Rectal smooth muscle tissue (tissue), 1 donor: ENCODE data around the gene DMRTB1.

ENCODE experiments used
- H3K27ac ChIP-seq: one replicate; pipeline ENCODE4 v1.7.0; 2013; ENCODE audit warnings: low read depth, low read length, inconsistent platforms
- H3K27me3 ChIP-seq: one replicate; pipeline ENCODE4 v1.7.0; 2013; ENCODE audit warnings: low read length; ENCODE audit not compliant: control insufficient read depth, insufficient read depth
- H3K36me3 ChIP-seq: one replicate; pipeline ENCODE4 v1.7.0; 2013; ENCODE audit warnings: low read length; ENCODE audit not compliant: control insufficient read depth, insufficient read depth
- H3K4me1 ChIP-seq: one replicate; pipeline ENCODE4 v1.7.0; 2013; ENCODE audit warnings: low read length; ENCODE audit not compliant: control insufficient read depth, insufficient read depth
- H3K4me3 ChIP-seq: one replicate; pipeline ENCODE4 v1.7.0; 2013; ENCODE audit warnings: low read length
- H3K9ac ChIP-seq: one replicate; pipeline ENCODE4 v1.7.0; 2013; ENCODE audit warnings: low read length

The DMRTB1 gene

DNA sequence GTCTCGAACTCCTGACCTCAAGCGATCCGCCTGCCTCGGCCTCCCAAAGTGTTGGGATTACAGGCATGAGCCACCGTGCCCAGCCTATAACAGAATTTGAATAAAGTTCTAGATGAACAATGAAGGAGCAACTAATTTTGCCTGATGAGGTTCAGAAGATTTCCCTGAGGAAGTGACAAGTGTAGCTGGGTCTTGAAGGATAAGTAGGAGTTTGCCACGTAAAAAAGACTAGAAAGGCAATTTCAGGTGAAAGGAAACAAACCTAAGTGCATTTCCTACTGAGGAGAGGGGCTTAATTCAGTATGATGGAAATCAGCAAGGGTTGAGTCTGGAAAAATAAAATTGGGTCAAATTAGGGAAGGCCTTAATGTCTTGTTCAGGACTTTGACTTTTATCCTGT, 18.6 kb upstream of the DMRTB1 start:
- no peaks in the 10 kb centered on the region for H3K27me3 ChIP-seq
- H3K4me1 ChIP-seq, result no peaks in the 10 kb centered on the region
- no peak overlapping the region for H3K9ac ChIP-seq
- no peak overlapping the region for H3K4me3 ChIP-seq
- no peak overlapping the region for H3K27ac ChIP-seq
- H3K36me3 ChIP-seq, result no peaks in the 10 kb centered on the region

DNA sequence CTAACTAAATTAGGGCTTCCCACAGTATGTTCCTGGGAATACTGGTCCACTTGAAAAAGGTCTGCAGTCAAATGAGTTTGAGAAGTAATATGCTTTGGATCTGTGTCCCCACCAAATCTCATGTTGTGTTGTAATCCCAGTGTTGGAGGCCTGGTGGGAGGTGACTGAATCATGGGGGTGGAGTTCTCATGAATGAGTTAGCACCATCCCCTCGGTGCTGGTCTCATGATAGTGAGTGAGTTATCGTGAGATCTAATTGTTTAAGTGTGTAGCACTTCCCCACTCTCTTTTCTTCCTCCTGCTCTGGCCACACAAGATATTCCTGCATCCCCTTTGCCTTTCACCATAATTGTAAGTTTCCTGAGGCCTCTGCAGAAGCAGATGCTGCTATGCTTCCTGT, 16.9 kb upstream of the DMRTB1 start:
- Histone ChIP-seq H3K27me3 (no peaks in the 10 kb centered on the region), H3K27ac (no peak overlapping the region), H3K9ac (no peak overlapping the region), H3K4me1 (no peaks in the 10 kb centered on the region), H3K4me3 (no peak overlapping the region), H3K36me3 (no peaks in the 10 kb centered on the region)

DNA sequence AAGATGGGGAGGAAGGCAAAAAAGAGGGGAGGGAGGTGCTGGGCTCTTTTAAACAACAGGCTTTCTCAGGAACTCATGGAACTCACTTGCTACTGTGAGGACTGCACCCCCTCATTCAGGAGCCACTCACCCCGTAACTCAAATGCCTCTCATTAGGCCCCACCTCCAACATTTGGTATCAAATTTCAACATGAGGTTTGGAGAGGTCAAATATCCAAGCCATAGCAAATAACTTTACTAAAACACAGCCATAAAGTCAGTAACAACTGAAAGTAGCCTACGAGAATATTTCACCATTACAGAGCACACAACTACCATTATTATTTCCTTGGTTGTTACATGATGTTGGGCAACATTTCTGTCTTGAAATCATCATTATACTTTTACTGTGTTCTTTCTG, 13.1 kb upstream of the DMRTB1 start:
- H3K27me3 ChIP-seq, result no peaks in the 10 kb centered on the region
- H3K4me3 ChIP-seq, result no peak overlapping the region
- no peaks in the 10 kb centered on the region for H3K36me3 ChIP-seq
- H3K27ac ChIP-seq, result no peak overlapping the region
- no peak overlapping the region for H3K9ac ChIP-seq
- H3K4me1 ChIP-seq, result no peaks in the 10 kb centered on the region

- Histone ChIP-seq H3K4me1 (no peaks in the 10 kb centered on the region), H3K9ac (no peak overlapping the region), H3K27me3 (no peaks in the 10 kb centered on the region), H3K27ac (no peak overlapping the region), H3K4me3 (no peak overlapping the region), H3K36me3 (no peaks in the 10 kb centered on the region)
Observed at GRCh38 chr1:53447413-53447812, 11.8 kb upstream of the DMRTB1 start.

GRCh38 chr1:53448241-53448841, 10.9 kb upstream of the DMRTB1 start:
- H3K9ac ChIP-seq, result no peak overlapping the region
- H3K4me1 ChIP-seq, result no peaks in the 10 kb centered on the region
- H3K36me3 ChIP-seq, result no peaks in the 10 kb centered on the region
- no peak overlapping the region for H3K4me3 ChIP-seq
- no peak overlapping the region for H3K27ac ChIP-seq
- H3K27me3 ChIP-seq, result no peaks in the 10 kb centered on the region

GRCh38 chr1:53449021-53449420, 10.2 kb upstream of the DMRTB1 start:
- Histone ChIP-seq H3K27ac (no peak overlapping the region), H3K36me3 (no peaks in the 10 kb centered on the region), H3K4me1 (no peaks in the 10 kb centered on the region), H3K9ac (no peak overlapping the region), H3K4me3 (no peak overlapping the region), H3K27me3 (no peaks in the 10 kb centered on the region)

DNA sequence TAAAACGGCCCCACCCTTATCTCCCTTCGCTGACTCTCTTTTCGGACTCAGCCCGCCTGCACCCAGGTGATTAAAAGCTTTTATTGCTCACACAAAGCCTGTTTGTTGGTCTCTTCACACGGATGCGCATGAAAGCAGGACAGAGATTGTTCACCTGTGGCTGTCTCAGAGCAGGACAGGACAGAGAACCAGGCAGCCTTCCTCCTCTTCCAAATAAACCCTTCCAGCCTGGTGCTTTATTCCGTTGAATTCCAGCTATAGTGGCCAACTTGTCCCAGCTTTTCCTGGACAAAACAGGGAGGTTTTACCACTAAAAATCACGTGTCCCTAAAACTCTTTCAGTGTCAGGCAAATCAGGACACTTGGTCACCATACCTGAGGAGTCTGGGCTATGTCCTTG, 9.5 kb upstream of the DMRTB1 start:
- Histone ChIP-seq H3K9ac (no peak overlapping the region), H3K4me1 (no peaks in the 10 kb centered on the region), H3K4me3 (no peak overlapping the region), H3K27me3 (no peaks in the 10 kb centered on the region), H3K27ac (no peak overlapping the region), H3K36me3 (no peaks in the 10 kb centered on the region)

- H3K27ac ChIP-seq, result no peak overlapping the region
- H3K36me3 ChIP-seq, result no peaks in the 10 kb centered on the region
- no peak overlapping the region for H3K4me3 ChIP-seq
- no peaks in the 10 kb centered on the region for H3K4me1 ChIP-seq
- no peaks in the 10 kb centered on the region for H3K27me3 ChIP-seq
- H3K9ac ChIP-seq, result no peak overlapping the region
Observed at GRCh38 chr1:53450225-53450624, 9.0 kb upstream of the DMRTB1 start.

GRCh38 chr1:53454019-53454418, 5.2 kb upstream of the DMRTB1 start:
- H3K9ac ChIP-seq, result no peak overlapping the region
- H3K4me3 ChIP-seq, result no peak overlapping the region
- H3K27me3 ChIP-seq, result no peaks in the 10 kb centered on the region
- H3K4me1 ChIP-seq, result no peaks in the 10 kb centered on the region
- H3K36me3 ChIP-seq, result no peaks in the 10 kb centered on the region
- no peak overlapping the region for H3K27ac ChIP-seq

DNA sequence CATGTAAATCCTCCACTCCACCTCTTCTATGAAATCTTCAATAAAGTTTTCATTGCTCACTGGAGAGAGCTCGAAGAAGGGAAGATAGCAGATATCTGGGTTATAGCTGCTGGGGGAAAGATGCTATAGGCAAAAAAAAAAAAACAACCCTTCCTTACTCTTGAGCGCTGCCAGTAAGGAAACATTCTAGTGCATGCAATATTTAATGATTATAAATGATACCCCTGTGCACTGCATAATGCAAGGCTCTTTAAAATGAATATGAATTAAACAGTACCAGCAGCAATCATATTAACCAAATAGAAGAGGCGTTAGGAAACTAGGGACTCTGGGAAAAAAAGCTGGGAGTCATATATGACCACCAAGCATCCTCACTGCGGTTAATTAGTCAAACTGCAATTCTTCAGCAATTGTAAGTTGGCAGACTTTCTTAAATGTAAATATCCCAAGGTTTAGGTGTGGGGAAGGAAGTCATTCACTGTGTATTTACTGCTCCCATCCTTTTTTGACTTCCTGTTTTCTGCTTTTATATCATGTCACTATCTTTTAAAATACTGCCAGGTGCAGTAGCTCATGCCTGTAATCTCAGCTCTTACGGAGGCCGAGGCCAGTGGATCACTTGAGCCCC, 3.7 kb upstream of the DMRTB1 start:
- H3K27ac ChIP-seq, result no peak overlapping the region
- no peak overlapping the region for H3K9ac ChIP-seq
- H3K36me3 ChIP-seq, result no peaks in the 10 kb centered on the region
- no peaks in the 10 kb centered on the region for H3K4me1 ChIP-seq
- H3K27me3 ChIP-seq, result no peaks in the 10 kb centered on the region
- H3K4me3 ChIP-seq, result no peak overlapping the region

- no peak overlapping the region for H3K27ac ChIP-seq
- no peak overlapping the region for H3K4me3 ChIP-seq
- H3K4me1 ChIP-seq, result no peaks in the 10 kb centered on the region
- H3K36me3 ChIP-seq, result no peaks in the 10 kb centered on the region
- no peaks in the 10 kb centered on the region for H3K27me3 ChIP-seq
- no peak overlapping the region for H3K9ac ChIP-seq
Observed at GRCh38 chr1:53458634-53459033, 565 bp upstream of the DMRTB1 start.

DNA sequence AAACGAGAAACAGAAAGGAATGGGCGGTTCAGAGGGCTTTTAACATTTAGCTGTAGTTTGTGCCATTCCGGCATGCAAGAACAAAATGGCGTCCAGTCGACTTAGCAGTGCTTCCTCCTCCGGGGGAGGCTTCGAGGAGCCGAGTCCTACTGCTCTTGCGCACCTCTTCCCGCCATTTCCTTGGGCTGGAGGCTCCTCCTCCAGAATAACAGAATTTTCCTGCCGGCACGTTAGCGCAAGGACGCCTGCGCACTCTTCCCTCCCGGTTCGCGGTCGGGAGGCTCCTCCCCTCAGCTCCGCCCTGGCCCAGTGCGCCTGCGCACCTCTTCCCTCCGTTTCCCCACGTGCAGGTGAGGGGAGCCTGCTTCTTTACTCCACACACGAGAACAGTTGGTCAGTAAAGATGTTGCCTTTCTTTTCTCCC, 1.0 kb downstream of the DMRTB1 start:
- Histone ChIP-seq H3K36me3 (no peaks in the 10 kb centered on the region), H3K9ac (no peak overlapping the region), H3K4me1 (no peaks in the 10 kb centered on the region), H3K27me3 (no peaks in the 10 kb centered on the region), H3K4me3 (no peak overlapping the region), H3K27ac (no peak overlapping the region)

- no peaks in the 10 kb centered on the region for H3K27me3 ChIP-seq
- no peak overlapping the region for H3K4me3 ChIP-seq
- no peak overlapping the region for H3K27ac ChIP-seq
- no peak overlapping the region for H3K9ac ChIP-seq
- no peaks in the 10 kb centered on the region for H3K36me3 ChIP-seq
- no peaks in the 10 kb centered on the region for H3K4me1 ChIP-seq
Observed at GRCh38 chr1:53460666-53461322, 1.6 kb downstream of the DMRTB1 start.
